IMR-90 (cell line): Measurements from ENCODE around the gene PCDHGB5.

Experiments used
- CTCF ChIP-seq: conservative IDR thresholded peaks from 2 replicates; pipeline ENCODE4 v1.5.1; 2012; ENCODE audit warnings: mild to moderate bottlenecking, low read depth, low read length, improper control_type of control experiment
- ELK1 ChIP-seq: fragments of 150-350 bp; IDR thresholded peaks from 2 replicates; pipeline ENCODE4 v1.6.1; 2016; ENCODE audit warnings: low read depth, mild to moderate bottlenecking, low read length, moderate library complexity, borderline replicate concordance
- MAFK ChIP-seq: IDR thresholded peaks from 2 replicates; pipeline ENCODE4 v1.6.1; 2012; ENCODE audit warnings: low read depth, low read length, improper control_type of control experiment
- MXI1 ChIP-seq: IDR thresholded peaks from 2 replicates; pipeline ENCODE4 v1.6.1; 2012; ENCODE audit warnings: low read depth, mild to moderate bottlenecking, low read length, moderate library complexity, borderline replicate concordance
- POLR2A ChIP-seq: IDR thresholded peaks from 2 replicates; pipeline ENCODE4 v1.6.1; 2012; ENCODE audit warnings: mild to moderate bottlenecking, low read depth, low read length
- RAD21 ChIP-seq: IDR thresholded peaks from 2 replicates; pipeline ENCODE4 v1.6.1; 2012; ENCODE audit warnings: low read length, improper control_type of control experiment
- RCOR1 ChIP-seq: IDR thresholded peaks from 2 replicates; pipeline ENCODE4 v1.6.1; 2012; ENCODE audit warnings: mild to moderate bottlenecking, low read length, improper control_type of control experiment; ENCODE audit not compliant: insufficient replicate concordance
- USF2 ChIP-seq: fragments of 150-350 bp; IDR thresholded peaks from 2 replicates; pipeline ENCODE4 v1.6.1; 2017; ENCODE audit warnings: mild to moderate bottlenecking, antibody characterized with exemption, low read length, low read depth

DNA sequence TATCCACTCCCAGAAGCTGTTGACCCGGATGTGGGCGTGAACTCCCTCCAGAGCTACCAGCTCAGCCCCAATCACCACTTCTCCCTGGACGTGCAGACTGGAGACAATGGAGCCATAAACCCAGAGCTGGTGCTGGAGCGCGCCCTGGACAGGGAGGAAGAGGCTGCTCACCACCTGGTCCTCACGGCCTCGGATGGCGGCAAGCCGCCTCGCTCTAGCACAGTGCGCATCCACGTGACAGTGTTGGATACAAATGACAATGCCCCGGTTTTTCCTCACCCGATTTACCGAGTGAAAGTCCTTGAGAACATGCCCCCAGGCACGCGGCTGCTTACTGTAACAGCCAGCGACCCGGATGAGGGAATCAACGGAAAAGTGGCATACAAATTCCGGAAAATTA, 4.5 kb upstream of the PCDHGB5 start:
- TF ChIP-seq RCOR1 (no peak), CTCF (no peak), POLR2A (no peak), RAD21 (no peak), MAFK (no peak), MXI1 (no peak), USF2 (no peak), ELK1 (no peak)
